ENCODE data around the gene RABAC1.

DNA sequence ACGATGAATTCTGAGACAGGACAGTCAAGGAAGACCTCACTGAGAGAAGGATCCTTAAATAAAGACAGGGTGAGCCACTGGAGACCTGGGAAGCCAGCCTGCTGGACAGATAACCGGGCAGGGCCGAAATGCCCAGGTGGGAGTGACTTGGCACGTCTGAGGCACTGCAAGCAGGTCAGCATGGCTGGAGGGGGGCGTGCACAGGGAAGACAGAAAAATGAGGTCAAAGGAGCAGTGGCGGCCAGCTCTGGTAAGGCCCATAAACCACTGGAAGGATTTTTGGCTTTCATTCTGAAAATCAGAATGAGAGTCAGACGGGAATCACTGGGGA is 40.7 kb upstream of the RABAC1 start:
- TF ChIP-seq POLR2AphosphoS5 (IDR thresholded peaks at IDR 0.05; ENCODE audit: low read depth, low read length) (no peak), SIN3A (IDR thresholded peaks at IDR 0.05; ENCODE audit: borderline replicate concordance, insufficient read depth, low read length) (no peak)
